A673 (cell line): ENCODE measurements around the gene DCAF8.

ENCODE experiments used
- EZH2 ChIP-seq: fragments of 200-600 bp; sonication (generic); IDR thresholded peaks from 2 replicates; pipeline ENCODE4 v1.6.1; 2017; ENCODE audit warnings: borderline replicate concordance, low read depth, mild to moderate bottlenecking, mixed read lengths, antibody characterized with exemption, low read length; ENCODE audit not compliant: poor library complexity, severe bottlenecking
- TF ChIP-seq, protein P1 (sequence below): fragments of 300-800, 200-600 bp; sonication (generic); conservative IDR thresholded peaks from 2 replicates; pipeline ENCODE4 v1.5.1; 2017; ENCODE audit warnings: low read depth, mild to moderate bottlenecking, antibody characterized with exemption, low read length, moderate library complexity, mixed read lengths

DNA sequence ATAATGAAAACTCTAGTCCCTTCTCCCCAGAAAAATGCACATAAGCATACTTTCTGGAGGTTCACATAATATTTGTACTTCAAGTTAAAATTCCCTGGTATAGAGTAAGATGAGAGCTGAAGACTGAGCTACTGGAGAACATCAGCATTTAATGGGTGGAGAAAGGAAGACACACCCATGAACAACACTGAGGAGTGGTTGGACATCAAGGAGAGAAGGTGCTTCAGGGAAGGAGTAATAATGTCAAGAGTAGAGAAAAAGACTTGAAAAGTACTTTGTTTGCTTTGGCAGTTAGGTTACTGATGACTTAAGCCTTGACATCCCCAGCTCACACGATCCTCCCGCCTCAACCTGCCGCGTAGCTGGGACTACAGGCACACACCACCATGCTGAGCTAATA, 35.3 kb downstream of the DCAF8 start:
- TF ChIP-seq, protein P1, sequence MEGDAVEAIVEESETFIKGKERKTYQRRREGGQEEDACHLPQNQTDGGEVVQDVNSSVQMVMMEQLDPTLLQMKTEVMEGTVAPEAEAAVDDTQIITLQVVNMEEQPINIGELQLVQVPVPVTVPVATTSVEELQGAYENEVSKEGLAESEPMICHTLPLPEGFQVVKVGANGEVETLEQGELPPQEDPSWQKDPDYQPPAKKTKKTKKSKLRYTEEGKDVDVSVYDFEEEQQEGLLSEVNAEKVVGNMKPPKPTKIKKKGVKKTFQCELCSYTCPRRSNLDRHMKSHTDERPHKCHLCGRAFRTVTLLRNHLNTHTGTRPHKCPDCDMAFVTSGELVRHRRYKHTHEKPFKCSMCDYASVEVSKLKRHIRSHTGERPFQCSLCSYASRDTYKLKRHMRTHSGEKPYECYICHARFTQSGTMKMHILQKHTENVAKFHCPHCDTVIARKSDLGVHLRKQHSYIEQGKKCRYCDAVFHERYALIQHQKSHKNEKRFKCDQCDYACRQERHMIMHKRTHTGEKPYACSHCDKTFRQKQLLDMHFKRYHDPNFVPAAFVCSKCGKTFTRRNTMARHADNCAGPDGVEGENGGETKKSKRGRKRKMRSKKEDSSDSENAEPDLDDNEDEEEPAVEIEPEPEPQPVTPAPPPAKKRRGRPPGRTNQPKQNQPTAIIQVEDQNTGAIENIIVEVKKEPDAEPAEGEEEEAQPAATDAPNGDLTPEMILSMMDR = no peak
- TF ChIP-seq EZH2 = no peak
